CD4-positive, alpha-beta T cell (primary cell): ENCODE measurements around the gene KRT33B. TPM values are rescaled to one million over a fixed set of nuclear protein-coding genes. Genes with fewer than 3 reads are reported as not detected.

Experiments
- ATAC-seq: fragments of 200-7000 bp; cut with Tn5 transposase; one replicate; pipeline ENCODE4 v1.10.0; 2022; ENCODE audit warnings: mild to moderate bottlenecking; ENCODE audit not compliant: poor library complexity
- CTCF ChIA-PET: fragments of 350-600 bp; sonication (Branson Sonifier 250); formaldehyde crosslinking; loops from one replicate; lab custom pipeline; 2021; ENCODE audit warnings: antibody characterized with exemption, inconsistent platforms; lab: Charles Lee
- POLR2A ChIA-PET: fragments of 350-600 bp; sonication (Branson Sonifier 250); formaldehyde crosslinking; loops from one replicate; lab custom pipeline; 2021; ENCODE audit warnings: antibody characterized with exemption, inconsistent platforms; lab: Charles Lee
- DNase-seq, 14 experiments: peaks; one replicate each; pipeline ENCODE4 v3.0.0-alpha.2; 2013 to 2020; ENCODE audit warnings: mixed read lengths in 2 of 14
- H3K27ac ChIP-seq, 2 donors: one replicate each; pipeline versions ENCODE4 v1.5.1 to v1.7.0; 2013; ENCODE audit warnings: low read length in 2 of 2, low read depth in 1 of 2, mild to moderate bottlenecking in 1 of 2
- H3K27me3 ChIP-seq, 2 experiments: 1 replicate in 1 of 2; 2 replicates in 1 of 2; pipeline versions ENCODE4 v1.6.1 to v1.7.0; 2013; ENCODE audit warnings: low read length in 2 of 2, control low read depth in 1 of 2, mild to moderate bottlenecking in 1 of 2, moderate library complexity in 1 of 2; ENCODE audit not compliant: insufficient read depth in 2 of 2, control insufficient read depth in 1 of 2
- H3K36me3 ChIP-seq: one replicate; pipeline ENCODE4 v1.6.1; 2013; ENCODE audit warnings: low read length, control low read depth; ENCODE audit not compliant: insufficient read depth
- H3K4me1 ChIP-seq: one replicate; pipeline ENCODE4 v1.6.1; 2013; ENCODE audit warnings: low read length, control low read depth; ENCODE audit not compliant: insufficient read depth
- H3K4me3 ChIP-seq: one replicate; pipeline ENCODE4 v1.5.1; 2013; ENCODE audit warnings: mild to moderate bottlenecking, low read length, moderate library complexity
- H3K9me3 ChIP-seq, 2 experiments: 1 replicate in 1 of 2; 2 replicates in 1 of 2; pipeline versions ENCODE4 v1.6.1 to v1.7.0; 2013; ENCODE audit warnings: low read length in 2 of 2, mild to moderate bottlenecking in 2 of 2, control low read depth in 1 of 2, moderate library complexity in 1 of 2; ENCODE audit not compliant: control insufficient read depth in 1 of 2, insufficient read depth in 1 of 2
- H3K27ac Mint-ChIP-seq: one replicate; pipeline ENCODE4 v1.8.0; 2020; ENCODE audit warnings: mixed read lengths
- H3K27me3 Mint-ChIP-seq: one replicate; pipeline ENCODE4 v1.8.0; 2021; ENCODE audit warnings: mixed read lengths
- H3K36me3 Mint-ChIP-seq: one replicate; pipeline ENCODE4 v1.8.0; 2021; ENCODE audit warnings: low read depth, mixed read lengths
- H3K4me1 Mint-ChIP-seq: one replicate; pipeline ENCODE4 v1.8.0; 2021; ENCODE audit warnings: low read depth, mixed read lengths
- H3K4me3 Mint-ChIP-seq: one replicate; pipeline ENCODE4 v1.8.0; 2020; ENCODE audit warnings: mild to moderate bottlenecking, mixed read lengths
- H3K9me3 Mint-ChIP-seq: one replicate; pipeline ENCODE4 v1.8.0; 2020; ENCODE audit warnings: mixed read lengths
- intact Hi-C, 2 experiments: fragments of 100-400 bp; cut with DNase I in 1 of 2; cut with micrococcal nuclease in 1 of 2; formaldehyde crosslinking; loops; one replicate each; pipeline versions ENCODE4 v1.15.1 to v1.9.0; 2023 to 2025; cut with DNase I, micrococcal nuclease
- total RNA-seq, 174 experiments: library from RNA in 2 of 174; stranded (reverse) in 2 of 174; gene quantifications; one replicate each; pipeline ENCODE4 v1.2.3 and lab custom pipeline; 2021 to 2026
- TF ChIP-seq, protein P1 (sequence below): fragments of 200-600 bp; IDR thresholded peaks from one replicate; pipeline ENCODE4 v1.8.0; 2022; ENCODE audit warnings: antibody characterized with exemption, mild to moderate bottlenecking

KRT33B gene
- total RNA-seq, 2 experiments from 2014 or later, result not detected

DNA sequence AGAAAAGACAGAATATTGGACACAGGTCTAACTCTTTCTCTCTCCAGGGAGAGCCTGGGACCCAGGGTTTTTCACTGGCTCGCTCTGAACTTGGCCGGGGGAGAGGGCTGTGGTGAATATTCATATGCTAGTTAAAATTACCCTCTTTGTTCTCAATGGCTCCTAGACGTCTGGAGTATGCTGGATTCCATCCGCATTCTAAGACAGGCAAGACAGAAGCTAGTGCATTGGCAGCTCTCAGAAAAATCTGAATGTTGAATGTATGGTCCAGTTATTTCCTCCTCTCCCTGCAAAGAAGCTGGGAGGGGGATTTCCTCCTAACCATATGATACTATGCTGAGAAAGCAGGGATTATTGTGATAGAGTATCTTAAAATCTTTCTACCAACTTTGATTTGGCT, 18.1 kb upstream of the KRT33B start:
- H3K4me3 Mint-ChIP-seq, result no peak overlapping the region
- DNase-seq (no peak), ATAC-seq (no peak)
- peaks cover 3% of the 10 kb centered on the region for H3K36me3 Mint-ChIP-seq
- ChIA-PET CTCF (no interaction called here), POLR2A (interaction anchor here (0.6 kb wide), 1 partner anchor 302 kb away, joined by 4 read pairs; no protein-coding TSS in a partner anchor)
- H3K27me3 Mint-ChIP-seq, result peaks cover 9% of the 10 kb centered on the region
- Histone ChIP-seq H3K4me1 (no peaks in the 10 kb centered on the region), H3K4me3 (no peak overlapping the region), H3K27ac (no peak overlapping the region), H3K9me3 (peaks cover 4 to 10% of the 10 kb centered on the region in 2 experiments), H3K27me3 (no peaks in the 10 kb centered on the region), H3K36me3 (no peaks in the 10 kb centered on the region)
- H3K9me3 Mint-ChIP-seq, result peaks cover 7% of the 10 kb centered on the region
- intact Hi-C loops, result no loop called here
- TF ChIP-seq, protein P1, sequence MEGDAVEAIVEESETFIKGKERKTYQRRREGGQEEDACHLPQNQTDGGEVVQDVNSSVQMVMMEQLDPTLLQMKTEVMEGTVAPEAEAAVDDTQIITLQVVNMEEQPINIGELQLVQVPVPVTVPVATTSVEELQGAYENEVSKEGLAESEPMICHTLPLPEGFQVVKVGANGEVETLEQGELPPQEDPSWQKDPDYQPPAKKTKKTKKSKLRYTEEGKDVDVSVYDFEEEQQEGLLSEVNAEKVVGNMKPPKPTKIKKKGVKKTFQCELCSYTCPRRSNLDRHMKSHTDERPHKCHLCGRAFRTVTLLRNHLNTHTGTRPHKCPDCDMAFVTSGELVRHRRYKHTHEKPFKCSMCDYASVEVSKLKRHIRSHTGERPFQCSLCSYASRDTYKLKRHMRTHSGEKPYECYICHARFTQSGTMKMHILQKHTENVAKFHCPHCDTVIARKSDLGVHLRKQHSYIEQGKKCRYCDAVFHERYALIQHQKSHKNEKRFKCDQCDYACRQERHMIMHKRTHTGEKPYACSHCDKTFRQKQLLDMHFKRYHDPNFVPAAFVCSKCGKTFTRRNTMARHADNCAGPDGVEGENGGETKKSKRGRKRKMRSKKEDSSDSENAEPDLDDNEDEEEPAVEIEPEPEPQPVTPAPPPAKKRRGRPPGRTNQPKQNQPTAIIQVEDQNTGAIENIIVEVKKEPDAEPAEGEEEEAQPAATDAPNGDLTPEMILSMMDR, result no peak
- H3K4me1 Mint-ChIP-seq, result no peaks in the 10 kb centered on the region
- no peak overlapping the region for H3K27ac Mint-ChIP-seq

DNA sequence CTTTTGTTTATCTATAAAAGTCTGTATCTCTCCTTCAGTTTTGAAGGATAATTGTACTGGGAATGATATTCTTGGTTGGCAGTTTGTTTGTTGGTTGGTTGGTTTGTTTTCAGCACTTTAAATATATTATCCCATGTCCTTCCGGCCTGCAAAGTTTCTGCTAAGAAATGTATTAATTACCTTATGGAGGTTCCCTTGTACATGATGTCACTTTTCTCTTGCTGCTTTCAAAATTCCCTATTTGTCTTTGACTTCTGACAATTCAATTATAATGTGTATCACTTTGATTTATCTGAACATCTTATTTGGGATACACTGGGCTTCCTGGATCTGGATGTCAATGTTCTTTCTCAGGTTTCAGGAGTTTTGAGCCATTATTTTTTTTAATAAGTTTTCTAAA, 16.6 kb upstream of the KRT33B start:
- no peak overlapping the region for H3K27ac ChIP-seq
- no peak overlapping the region for H3K4me3 ChIP-seq
- no peaks in the 10 kb centered on the region for H3K4me1 Mint-ChIP-seq
- H3K36me3 Mint-ChIP-seq, result peaks cover 3% of the 10 kb centered on the region
- H3K27me3 ChIP-seq, result no peaks in the 10 kb centered on the region
- H3K4me1 ChIP-seq, result no peaks in the 10 kb centered on the region
- peaks cover 9% of the 10 kb centered on the region for H3K27me3 Mint-ChIP-seq
- H3K9me3 ChIP-seq, result peaks cover 9 to 10% of the 10 kb centered on the region in 2 experiments
- DNase-seq (no peak), ATAC-seq (no peak)
- H3K9me3 Mint-ChIP-seq, result peaks cover 5% of the 10 kb centered on the region
- POLR2A ChIA-PET, result no interaction called here
- no peak overlapping the region for H3K4me3 Mint-ChIP-seq
- CTCF ChIA-PET, result no interaction called here
- intact Hi-C loops, result no loop called here
- TF ChIP-seq, protein P1, result no peak
- H3K36me3 ChIP-seq, result no peaks in the 10 kb centered on the region
- H3K27ac Mint-ChIP-seq, result no peak overlapping the region

DNA sequence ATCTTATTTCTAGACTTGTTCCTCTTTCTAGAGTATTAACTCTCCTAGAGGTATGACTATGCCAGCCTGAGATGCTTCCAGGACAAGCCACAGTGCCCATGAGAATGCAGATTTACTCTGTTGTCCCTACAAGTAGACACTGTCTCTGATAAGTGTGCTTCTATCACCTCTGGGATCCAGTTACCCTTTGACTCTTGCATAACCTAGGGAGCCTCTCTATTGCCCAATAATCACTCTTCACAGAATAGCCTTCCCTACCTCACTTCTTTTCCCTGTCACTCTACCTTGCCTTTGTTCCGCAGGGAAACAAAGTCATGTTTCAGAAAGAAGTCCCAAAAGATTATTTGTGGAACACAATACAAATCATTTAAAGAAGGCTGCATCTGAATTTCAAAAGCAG, 14.1 kb upstream of the KRT33B start:
- CTCF ChIA-PET, result no interaction called here
- Histone ChIP-seq H3K27me3 (no peaks in the 10 kb centered on the region), H3K4me3 (no peak overlapping the region), H3K27ac (no peak overlapping the region), H3K36me3 (no peaks in the 10 kb centered on the region), H3K4me1 (no peaks in the 10 kb centered on the region), H3K9me3 (peaks cover 9 to 10% of the 10 kb centered on the region in 2 experiments)
- H3K4me1 Mint-ChIP-seq, result peaks cover 3% of the 10 kb centered on the region
- DNase-seq (no peak), ATAC-seq (no peak)
- intact Hi-C loops, result no loop called here
- peaks cover 5% of the 10 kb centered on the region for H3K9me3 Mint-ChIP-seq
- H3K36me3 Mint-ChIP-seq, result peaks cover 3% of the 10 kb centered on the region
- H3K4me3 Mint-ChIP-seq, result no peak overlapping the region
- POLR2A ChIA-PET, result no interaction called here
- H3K27ac Mint-ChIP-seq, result no peak overlapping the region
- H3K27me3 Mint-ChIP-seq, result no peaks in the 10 kb centered on the region
- TF ChIP-seq, protein P1, result no peak
